ENCODE measurements around the gene POU4F1.

Gene POU4F1

GRCh38 chr13:78604782-78605611 is 1.6 kb upstream of the POU4F1 start:
- H3K27ac ChIP-seq (ENCODE audit: low read depth, low read length) = no peak overlapping the region
- peaks cover 36% of the 10 kb centered on the region for H3K4me1 ChIP-seq (ENCODE audit: insufficient read depth, low read length)
- H3K9ac ChIP-seq (ENCODE audit: low read length) = no peak overlapping the region
- H3K9me3 ChIP-seq (ENCODE audit: low read length) = peaks cover 5% of the 10 kb centered on the region
- peaks cover 88 to 94% of the 10 kb centered on the region in 2 donors for H3K27me3 ChIP-seq (ENCODE audit: control insufficient read depth in 1 of 2, insufficient read depth in 2 of 2, low read length in 2 of 2)
- no peaks in the 10 kb centered on the region for H3K36me3 ChIP-seq (ENCODE audit: insufficient read depth, low read length)
- H3K4me3 ChIP-seq (ENCODE audit: low read depth in 1 of 2, low read length in 2 of 2) = no peak overlapping the region

DNA sequence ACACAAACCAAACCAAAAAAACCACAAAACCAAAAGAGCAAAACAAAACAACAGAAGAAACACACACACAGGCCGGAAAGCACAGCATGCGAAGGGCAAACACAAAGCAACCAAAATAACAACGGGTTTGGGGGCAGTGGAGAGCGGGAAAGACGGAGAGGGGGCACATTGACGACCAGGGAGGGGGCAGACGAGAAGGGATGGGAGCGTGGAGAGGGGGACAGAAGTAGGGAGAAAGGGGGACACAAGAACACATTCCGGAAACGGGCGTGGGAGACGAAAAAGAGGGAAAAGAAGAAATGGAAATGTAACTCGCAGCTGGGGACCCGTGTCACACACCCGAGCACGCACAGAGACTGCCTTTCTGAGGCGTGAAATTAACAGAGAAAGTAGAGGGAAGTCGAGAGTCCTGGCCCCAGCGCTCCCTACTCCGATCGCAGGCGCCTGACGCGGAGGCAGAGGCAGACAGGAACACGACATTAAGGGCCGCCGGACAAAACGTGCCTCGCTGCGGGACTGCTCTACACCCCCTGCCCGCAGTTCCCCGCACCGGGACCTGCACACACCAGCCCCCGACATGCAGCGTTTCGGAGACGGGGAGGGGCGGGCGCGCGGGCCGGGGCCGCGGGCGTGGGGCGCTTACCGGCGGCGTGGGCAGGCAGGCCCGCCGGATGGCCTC is 652 bp downstream of the POU4F1 start:
- H3K9me3 ChIP-seq (ENCODE audit: low read length) = peaks cover 5% of the 10 kb centered on the region
- H3K4me3 ChIP-seq (ENCODE audit: low read depth in 1 of 2, low read length in 2 of 2) = peak overlapping the region in 1 of 2 donors; percentile 11
- H3K36me3 ChIP-seq (ENCODE audit: insufficient read depth, low read length) = no peaks in the 10 kb centered on the region
- H3K27ac ChIP-seq (ENCODE audit: low read depth, low read length) = no peak overlapping the region
- H3K27me3 ChIP-seq (ENCODE audit: control insufficient read depth in 1 of 2, insufficient read depth in 2 of 2, low read length in 2 of 2) = peaks cover 88 to 94% of the 10 kb centered on the region in 2 donors
- H3K4me1 ChIP-seq (ENCODE audit: insufficient read depth, low read length) = peaks cover 19% of the 10 kb centered on the region
- no peak overlapping the region for H3K9ac ChIP-seq (ENCODE audit: low read length)

GRCh38 chr13:78601874-78602560 is 1.3 kb downstream of the POU4F1 start:
- Histone ChIP-seq H3K9me3 (ENCODE audit: low read length) (peaks cover 9% of the 10 kb centered on the region), H3K4me3 (ENCODE audit: low read depth in 1 of 2, low read length in 2 of 2) (no peak overlapping the region), H3K4me1 (ENCODE audit: insufficient read depth, low read length) (peaks cover 16% of the 10 kb centered on the region), H3K27me3 (ENCODE audit: control insufficient read depth in 1 of 2, insufficient read depth in 2 of 2, low read length in 2 of 2) (peaks cover 88 to 94% of the 10 kb centered on the region in 2 donors), H3K9ac (ENCODE audit: low read length) (no peak overlapping the region), H3K27ac (ENCODE audit: low read depth, low read length) (no peak overlapping the region), H3K36me3 (ENCODE audit: insufficient read depth, low read length) (no peaks in the 10 kb centered on the region)

GRCh38 chr13:78601124-78601873 is 2.1 kb downstream of the POU4F1 start:
- Histone ChIP-seq H3K27ac (ENCODE audit: low read depth, low read length) (no peak overlapping the region), H3K36me3 (ENCODE audit: insufficient read depth, low read length) (no peaks in the 10 kb centered on the region), H3K9ac (ENCODE audit: low read length) (no peak overlapping the region), H3K27me3 (ENCODE audit: control insufficient read depth in 1 of 2, insufficient read depth in 2 of 2, low read length in 2 of 2) (peaks cover 88 to 94% of the 10 kb centered on the region in 2 donors), H3K4me3 (ENCODE audit: low read depth in 1 of 2, low read length in 2 of 2) (no peak overlapping the region), H3K4me1 (ENCODE audit: insufficient read depth, low read length) (peaks cover 17% of the 10 kb centered on the region), H3K9me3 (ENCODE audit: low read length) (peaks cover 9% of the 10 kb centered on the region)

DNA sequence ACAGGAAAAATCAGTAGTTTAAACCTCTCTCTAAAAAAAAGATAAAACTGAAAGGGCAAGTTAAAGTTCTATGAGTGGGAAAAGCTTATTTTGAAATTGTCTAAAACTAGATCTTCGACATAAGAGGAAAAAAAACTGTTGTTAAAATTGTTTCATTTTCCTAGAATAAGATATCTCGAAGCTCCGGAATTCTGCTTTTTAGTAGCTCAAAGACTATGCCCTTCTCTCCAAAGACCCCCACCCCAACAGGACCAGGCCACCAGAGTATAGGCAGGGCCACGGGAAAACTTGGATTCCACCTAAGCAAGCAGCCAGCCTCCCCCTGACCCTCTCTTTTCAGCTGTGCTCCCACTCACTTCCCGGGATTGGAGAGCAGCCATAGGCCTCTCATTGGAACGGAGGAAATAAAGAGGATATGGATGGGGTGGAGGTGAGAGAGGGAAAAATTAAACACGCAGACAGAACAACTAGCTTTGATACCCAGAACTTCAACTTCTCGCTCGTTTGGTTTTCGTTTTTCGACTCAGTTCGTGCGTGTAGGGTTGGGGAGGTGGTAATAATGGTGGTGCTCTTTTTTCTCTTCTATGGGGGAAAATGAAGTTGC is 3.0 kb downstream of the POU4F1 start:
- H3K36me3 ChIP-seq (ENCODE audit: insufficient read depth, low read length) = no peaks in the 10 kb centered on the region
- no peak overlapping the region for H3K4me3 ChIP-seq (ENCODE audit: low read depth in 1 of 2, low read length in 2 of 2)
- peaks cover 8% of the 10 kb centered on the region for H3K9me3 ChIP-seq (ENCODE audit: low read length)
- no peak overlapping the region for H3K27ac ChIP-seq (ENCODE audit: low read depth, low read length)
- H3K9ac ChIP-seq (ENCODE audit: low read length) = no peak overlapping the region
- H3K27me3 ChIP-seq (ENCODE audit: control insufficient read depth in 1 of 2, insufficient read depth in 2 of 2, low read length in 2 of 2) = peaks cover 82 to 94% of the 10 kb centered on the region in 2 donors
- peaks cover 17% of the 10 kb centered on the region for H3K4me1 ChIP-seq (ENCODE audit: insufficient read depth, low read length)

DNA sequence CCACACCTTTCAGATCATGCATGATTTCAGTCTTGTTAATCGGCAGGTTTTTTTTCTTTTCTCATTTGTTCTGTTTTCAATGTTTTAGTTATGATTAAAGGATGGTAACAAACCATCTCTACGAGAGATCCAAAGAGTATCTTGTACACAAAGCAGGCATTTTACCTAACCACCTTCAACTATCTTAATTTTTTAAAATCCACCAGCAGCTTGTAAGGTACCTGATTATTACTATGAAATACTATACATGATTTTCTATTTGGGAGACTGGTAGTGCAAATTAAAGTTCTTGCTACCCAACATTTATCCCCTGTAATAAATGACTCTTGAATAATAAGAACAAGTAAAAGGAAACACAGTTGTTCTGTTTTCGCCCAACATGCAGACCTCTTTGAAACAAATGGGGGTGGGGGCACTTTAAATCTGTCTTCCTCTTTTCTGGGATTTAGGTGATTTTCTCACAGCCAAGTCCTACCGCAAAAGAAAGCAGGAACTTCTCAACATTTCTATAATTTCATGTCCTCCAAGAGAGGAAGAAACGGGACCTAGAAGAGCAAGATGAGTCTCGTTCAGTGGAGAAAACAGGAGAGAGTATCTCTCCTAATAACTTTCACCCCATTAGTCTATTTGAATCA is 3.6 kb downstream of the POU4F1 start:
- Histone ChIP-seq H3K9ac (ENCODE audit: low read length) (no peak overlapping the region), H3K27ac (ENCODE audit: low read depth, low read length) (no peak overlapping the region), H3K36me3 (ENCODE audit: insufficient read depth, low read length) (no peaks in the 10 kb centered on the region), H3K9me3 (ENCODE audit: low read length) (peaks cover 8% of the 10 kb centered on the region), H3K4me3 (ENCODE audit: low read depth in 1 of 2, low read length in 2 of 2) (no peak overlapping the region), H3K27me3 (ENCODE audit: control insufficient read depth in 1 of 2, insufficient read depth in 2 of 2, low read length in 2 of 2) (peaks cover 82 to 94% of the 10 kb centered on the region in 2 donors), H3K4me1 (ENCODE audit: insufficient read depth, low read length) (peaks cover 17% of the 10 kb centered on the region)

GRCh38 chr13:78598966-78599644 is 4.2 kb downstream of the POU4F1 start:
- no peaks in the 10 kb centered on the region for H3K36me3 ChIP-seq (ENCODE audit: insufficient read depth, low read length)
- H3K4me3 ChIP-seq (ENCODE audit: low read depth in 1 of 2, low read length in 2 of 2) = no peak overlapping the region
- peaks cover 82 to 94% of the 10 kb centered on the region in 2 donors for H3K27me3 ChIP-seq (ENCODE audit: control insufficient read depth in 1 of 2, insufficient read depth in 2 of 2, low read length in 2 of 2)
- H3K4me1 ChIP-seq (ENCODE audit: insufficient read depth, low read length) = peaks cover 17% of the 10 kb centered on the region
- H3K9me3 ChIP-seq (ENCODE audit: low read length) = peaks cover 8% of the 10 kb centered on the region
- H3K9ac ChIP-seq (ENCODE audit: low read length) = no peak overlapping the region
- H3K27ac ChIP-seq (ENCODE audit: low read depth, low read length) = no peak overlapping the region

- H3K36me3 ChIP-seq (ENCODE audit: insufficient read depth, low read length) = no peaks in the 10 kb centered on the region
- peaks cover 82 to 94% of the 10 kb centered on the region in 2 donors for H3K27me3 ChIP-seq (ENCODE audit: control insufficient read depth in 1 of 2, insufficient read depth in 2 of 2, low read length in 2 of 2)
- no peak overlapping the region for H3K27ac ChIP-seq (ENCODE audit: low read depth, low read length)
- H3K9ac ChIP-seq (ENCODE audit: low read length) = no peak overlapping the region
- peaks cover 8% of the 10 kb centered on the region for H3K9me3 ChIP-seq (ENCODE audit: low read length)
- peaks cover 12% of the 10 kb centered on the region for H3K4me1 ChIP-seq (ENCODE audit: insufficient read depth, low read length)
- no peak overlapping the region for H3K4me3 ChIP-seq (ENCODE audit: low read depth in 1 of 2, low read length in 2 of 2)
These were observed 5.1 kb downstream of the POU4F1 start for GRCh38 chr13:78598116-78598781.

- Histone ChIP-seq H3K4me3 (ENCODE audit: low read depth in 1 of 2, low read length in 2 of 2) (no peak overlapping the region), H3K9ac (ENCODE audit: low read length) (no peak overlapping the region), H3K27ac (ENCODE audit: low read depth, low read length) (no peak overlapping the region), H3K36me3 (ENCODE audit: insufficient read depth, low read length) (no peaks in the 10 kb centered on the region), H3K4me1 (ENCODE audit: insufficient read depth, low read length) (peaks cover 10% of the 10 kb centered on the region), H3K9me3 (ENCODE audit: low read length) (peaks cover 8% of the 10 kb centered on the region), H3K27me3 (ENCODE audit: control insufficient read depth in 1 of 2, insufficient read depth in 2 of 2, low read length in 2 of 2) (peaks cover 84 to 95% of the 10 kb centered on the region in 2 donors)
These were observed 5.8 kb downstream of the POU4F1 start for GRCh38 chr13:78597602-78597932.
